H9 (cell line): ENCODE results near the gene INO80B. TPM values are rescaled to one million over a fixed set of nuclear protein-coding genes. Genes with fewer than 3 reads are reported as not detected.
A peak's percentile ranks its signal among the peaks of the same experiment; 100 is the strongest.

ENCODE experiments used
- DNase-seq: peaks from one replicate; pipeline ENCODE4 v3.0.0-alpha.2; 2017
- H2AFZ ChIP-seq: one replicate; pipeline ENCODE4 v1.6.1; 2013; ENCODE audit warnings: mild to moderate bottlenecking, low read length, control low read depth, moderate library complexity
- H2AK5ac ChIP-seq: 2 replicates; pipeline ENCODE4 v1.6.1; 2013; ENCODE audit warnings: low read length, control low read depth, mixed read lengths; ENCODE audit not compliant: insufficient read length
- H2BK120ac ChIP-seq: one replicate; pipeline ENCODE4 v1.6.1; 2013; ENCODE audit warnings: low read depth, mild to moderate bottlenecking, low read length, control low read depth, inconsistent platforms; ENCODE audit not compliant: poor library complexity, severe bottlenecking
- H2BK12ac ChIP-seq: 2 replicates; pipeline ENCODE4 v1.6.1; 2013; ENCODE audit warnings: low read length, control low read depth, mixed read lengths, low read depth; ENCODE audit not compliant: insufficient read length
- H2BK15ac ChIP-seq: 2 replicates; pipeline ENCODE4 v1.6.1; 2013; ENCODE audit warnings: low read depth, low read length, control low read depth
- H2BK20ac ChIP-seq: one replicate; pipeline ENCODE4 v1.6.1; 2013; ENCODE audit warnings: low read depth, mild to moderate bottlenecking, low read length, control low read depth, inconsistent platforms; ENCODE audit not compliant: poor library complexity, severe bottlenecking
- H2BK5ac ChIP-seq: 2 replicates; pipeline ENCODE4 v1.6.1; 2013; ENCODE audit warnings: low read length, control low read depth, mixed read lengths; ENCODE audit not compliant: insufficient read length
- H3K14ac ChIP-seq: 2 replicates; pipeline ENCODE4 v1.6.1; 2013; ENCODE audit warnings: low read length, control low read depth; ENCODE audit not compliant: insufficient read depth
- H3K18ac ChIP-seq: 2 replicates; pipeline ENCODE4 v1.6.1; 2013; ENCODE audit warnings: low read depth, mild to moderate bottlenecking, mixed read lengths, low read length, control low read depth; ENCODE audit not compliant: insufficient read length
- H3K23ac ChIP-seq: 2 replicates; pipeline ENCODE4 v1.6.1; 2013; ENCODE audit warnings: low read length, control low read depth, mixed read lengths, low read depth; ENCODE audit not compliant: insufficient read length
- H3K23me2 ChIP-seq: 2 replicates; pipeline ENCODE4 v1.6.1; 2013; ENCODE audit warnings: low read depth, mild to moderate bottlenecking, mixed read lengths, low read length, control low read depth; ENCODE audit not compliant: insufficient read length, poor library complexity, severe bottlenecking
- H3K27ac ChIP-seq: 2 replicates; pipeline ENCODE4 v1.5.1; 2013; ENCODE audit warnings: low read length, control low read depth, mixed read lengths, low read depth; ENCODE audit not compliant: insufficient read length
- H3K27me3 ChIP-seq: 2 replicates; pipeline ENCODE4 v1.6.1; 2013; ENCODE audit warnings: low read length, control low read depth, inconsistent platforms; ENCODE audit not compliant: insufficient read depth
- H3K4ac ChIP-seq: 2 replicates; pipeline ENCODE4 v1.6.1; 2013; ENCODE audit warnings: low read depth, mild to moderate bottlenecking, control low read depth, inconsistent platforms, low read length, moderate library complexity
- H3K4me1 ChIP-seq: 2 replicates; pipeline ENCODE4 v1.6.1; 2013; ENCODE audit warnings: low read length, control low read depth, inconsistent platforms; ENCODE audit not compliant: insufficient read depth
- H3K4me2 ChIP-seq: 2 replicates; pipeline ENCODE4 v1.6.1; 2013; ENCODE audit warnings: low read length, control low read depth, mixed read lengths; ENCODE audit not compliant: insufficient read length, insufficient read depth
- H3K56ac ChIP-seq: 2 replicates; pipeline ENCODE4 v1.6.1; 2013; ENCODE audit warnings: low read depth, mild to moderate bottlenecking, mixed read lengths, low read length, control low read depth; ENCODE audit not compliant: insufficient read length
- H3K79me1 ChIP-seq: 2 replicates; pipeline ENCODE4 v1.6.1; 2013; ENCODE audit warnings: low read depth, mild to moderate bottlenecking, moderate library complexity, low read length, control low read depth, inconsistent platforms; ENCODE audit not compliant: insufficient read depth, poor library complexity, severe bottlenecking
- H3K79me2 ChIP-seq: 2 replicates; pipeline ENCODE4 v1.6.1; 2013; ENCODE audit warnings: low read length, control low read depth, inconsistent platforms; ENCODE audit not compliant: insufficient read depth
- H3K9ac ChIP-seq: 2 replicates; pipeline ENCODE4 v1.6.1; 2013; ENCODE audit warnings: low read length, control low read depth, mixed read lengths; ENCODE audit not compliant: insufficient read length; ENCODE audit errors: extremely low read depth
- H3K9me3 ChIP-seq: one replicate; pipeline ENCODE4 v1.6.1; 2013; ENCODE audit warnings: low read depth, low read length, inconsistent platforms; ENCODE audit not compliant: control insufficient read depth
- H3T11ph ChIP-seq: one replicate; pipeline ENCODE4 v1.6.1; 2013; ENCODE audit warnings: mild to moderate bottlenecking, low read length, control low read depth, inconsistent platforms
- H4K20me1 ChIP-seq: one replicate; pipeline ENCODE4 v1.6.1; 2013; ENCODE audit not compliant: control insufficient read depth, insufficient read length, insufficient read depth
- H4K5ac ChIP-seq: 2 replicates; pipeline ENCODE4 v1.6.1; 2013; ENCODE audit warnings: low read depth, mild to moderate bottlenecking, mixed read lengths, low read length, control low read depth; ENCODE audit not compliant: insufficient read length
- H4K8ac ChIP-seq: replicated peaks from 2 replicates; pipeline ENCODE4 v1.6.1; 2013; ENCODE audit warnings: low read length, control low read depth, mixed read lengths, low read depth; ENCODE audit not compliant: insufficient read length
- H4K91ac ChIP-seq: 2 replicates; pipeline ENCODE4 v1.6.1; 2013; ENCODE audit warnings: low read depth, mild to moderate bottlenecking, moderate library complexity, mixed read lengths, low read length, control low read depth; ENCODE audit not compliant: insufficient read length
- H3K27ac Mint-ChIP-seq, 3 experiments: 2 replicates in 2 of 3; 3 replicates in 1 of 3; pipeline ENCODE4 v1.8.0; 2020 to 2021; ENCODE audit warnings: mixed read lengths in 3 of 3, mild to moderate bottlenecking in 1 of 3, moderate library complexity in 1 of 3
- H3K27me3 Mint-ChIP-seq: 2 replicates; pipeline ENCODE4 v1.8.0; 2021; ENCODE audit warnings: low read depth, mild to moderate bottlenecking, moderate library complexity, mixed read lengths
- H3K36me3 Mint-ChIP-seq, 3 experiments: 2 replicates in 2 of 3; 3 replicates in 1 of 3; pipeline ENCODE4 v1.8.0; 2020 to 2021; ENCODE audit warnings: low read depth in 3 of 3, mixed read lengths in 3 of 3; ENCODE audit not compliant: insufficient read depth in 1 of 3
- H3K4me1 Mint-ChIP-seq, 2 experiments: 2 replicates each; pipeline ENCODE4 v1.8.0; 2020; ENCODE audit warnings: mixed read lengths in 2 of 2
- H3K4me3 Mint-ChIP-seq, 2 experiments: 2 replicates in 1 of 2; 3 replicates in 1 of 2; pipeline ENCODE4 v1.8.0; 2020 to 2021; ENCODE audit warnings: mild to moderate bottlenecking in 2 of 2, mixed read lengths in 2 of 2, moderate library complexity in 1 of 2
- H3K9me3 Mint-ChIP-seq, 2 experiments: 2 replicates in 1 of 2; 3 replicates in 1 of 2; pipeline ENCODE4 v1.8.0; 2020; ENCODE audit warnings: mild to moderate bottlenecking in 2 of 2, mixed read lengths in 2 of 2, moderate library complexity in 1 of 2
- CTCF ChIP-seq: fragments of 200-600 bp; sonication (generic); conservative IDR thresholded peaks from 3 replicates; pipeline ENCODE4 v1.8.0; 2021; ENCODE audit warnings: antibody characterized with exemption, mild to moderate bottlenecking
- WGBS: extraction: QIAGEN DNeasy Blood & Tissue Kit; methylation state at CpG from one replicate; pipeline ENCODE4 v1.1.7; 2013; ENCODE audit warnings: missing lambda C conversion rate, low lambda C conversion rate, mixed read lengths; ENCODE audit not compliant: insufficient read length; ENCODE audit errors: extremely low coverage; 5-methylcytosine and 5-hydroxymethylcytosine counted together
- total RNA-seq: library from RNA; stranded (reverse); gene quantifications from 2 replicates; pipeline ENCODE4 v1.2.1, GENCODE V29; 2021

Gene INO80B
- total RNA-seq, 1 experiment from 2014 or later: 17.6 TPM

- H3K4ac ChIP-seq: no peak within 1 kb of the TSS
- H2BK5ac ChIP-seq: no peak within 1 kb of the TSS
- H3K27me3 ChIP-seq: no peaks in the 10 kb centered on the region
- Mint-ChIP-seq H3K27me3 (peaks cover 3% of the 10 kb centered on the region), H3K27ac (peak within 1 kb of the TSS; percentile 98 to 99 (median 98)), H3K36me3 (peaks cover 12 to 22% (median 19%) of the 10 kb centered on the region in 3 experiments), H3K4me1 (peaks cover 11 to 12% of the 10 kb centered on the region in 2 experiments), H3K4me3 (peak within 1 kb of the TSS; percentile 96 to 98), H3K9me3 (no peaks in the 10 kb centered on the region; a peak in 1 of 5 replicates)
- H2BK12ac ChIP-seq: no peak within 1 kb of the TSS
- H3K9ac ChIP-seq: peak within 1 kb of the TSS; percentile 71
- no peak within 1 kb of the TSS for H4K8ac ChIP-seq
- 0 out of 3 replicates have a peak, but pooled peaks have one; percentile 21 for TF ChIP-seq CTCF
- H4K20me1 ChIP-seq: no peaks in the 10 kb centered on the region
- peak within 1 kb of the TSS; percentile 82 for H3K4me2 ChIP-seq
- no peak within 1 kb of the TSS for H2BK15ac ChIP-seq
- H3K56ac ChIP-seq: no peak within 1 kb of the TSS
- no CpG with 5 or more reads among the region's 66 CpGs for WGBS
- peaks cover 8% of the 10 kb centered on the region for H3K23me2 ChIP-seq
- H3K9me3 ChIP-seq: no peaks in the 10 kb centered on the region
- H2AFZ ChIP-seq: no peak within 1 kb of the TSS
- peak within 1 kb of the TSS; percentile 37 for H4K5ac ChIP-seq
- H3K79me1 ChIP-seq: no peaks in the 10 kb centered on the region
- H3K27ac ChIP-seq: peak within 1 kb of the TSS; percentile 83
- H3K18ac ChIP-seq: peak within 1 kb of the TSS; percentile 41
- H2BK120ac ChIP-seq: no peak within 1 kb of the TSS
- H3K4me1 ChIP-seq: no peaks in the 10 kb centered on the region
- H4K91ac ChIP-seq: no peak within 1 kb of the TSS
- peak; percentile 94 for DNase-seq
- no peak within 1 kb of the TSS for H2AK5ac ChIP-seq
- H3K23ac ChIP-seq: no peak within 1 kb of the TSS
- no peak within 1 kb of the TSS for H2BK20ac ChIP-seq
- H3T11ph ChIP-seq: no peak within 1 kb of the TSS
- peak within 1 kb of the TSS; percentile 45; the same call in 1 of the 2 replicates for H3K14ac ChIP-seq
- H3K79me2 ChIP-seq: no peaks in the 10 kb centered on the region
Measured at GRCh38 chr2:74472086-74472944, 17.4 kb downstream of the INO80B start, which contains the start of gene MRPL53. TSS of gene MRPL53 (minus strand) at chr2:74472680. CDS start at chr2:74472660, 20 bp downstream.
